Hematopoietic multipotent progenitor cell treated with erythropoietin and hydrocortisone succinate and interleukin-3 and kit ligand, for 6 days (in vitro differentiated cells): ENCODE data around the gene GLTP.
"Not testable (repeated sequence)": the region's sequence is repeated elsewhere in the genome, so short reads cannot be mapped to it uniquely, and the experiment has no call there.

Experiments used
- DNase-seq: peaks from one replicate; pipeline ENCODE4 v3.0.0-alpha.2; 2015

The GLTP gene

DNA sequence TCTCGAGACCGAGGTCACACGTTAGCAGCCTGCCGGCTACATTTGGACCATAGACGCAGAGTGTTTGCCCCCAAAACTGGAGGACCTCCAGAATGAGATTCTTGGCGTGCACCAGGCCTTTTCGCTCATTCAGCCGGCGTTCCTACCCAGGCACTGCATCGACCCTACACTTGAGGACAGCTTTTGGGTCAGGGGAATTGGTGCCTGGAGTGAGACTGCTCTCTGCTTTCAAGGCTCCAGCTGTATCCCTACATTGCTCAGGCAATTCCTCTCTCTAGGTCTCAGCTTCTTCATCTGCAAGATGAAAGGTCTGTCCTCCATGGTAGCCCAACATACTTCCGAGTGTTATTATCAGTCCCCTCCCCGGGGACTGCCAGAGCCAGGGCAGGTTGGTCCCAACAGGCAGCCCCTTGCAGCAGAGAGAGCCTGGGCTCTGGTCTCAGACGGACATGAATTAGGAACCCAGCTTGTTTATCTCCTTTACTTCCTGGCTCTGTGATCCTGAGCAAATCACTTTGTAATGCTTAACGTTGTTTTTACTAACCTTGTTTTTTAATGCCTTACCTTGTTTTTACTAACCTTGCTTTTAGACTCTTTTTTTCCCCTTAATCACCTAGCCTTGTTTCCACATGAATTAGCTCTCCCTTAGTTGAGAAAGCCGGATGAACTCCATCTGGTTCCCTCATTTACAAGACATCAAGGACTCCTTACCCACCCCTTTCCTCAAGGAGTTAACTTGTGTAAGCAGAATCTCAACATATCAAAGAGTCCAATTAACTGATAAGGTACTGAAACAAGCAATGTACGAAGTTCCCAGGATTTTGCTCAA, 20.6 kb upstream of the GLTP start:
- DNase-seq = peak; percentile 43

DNA sequence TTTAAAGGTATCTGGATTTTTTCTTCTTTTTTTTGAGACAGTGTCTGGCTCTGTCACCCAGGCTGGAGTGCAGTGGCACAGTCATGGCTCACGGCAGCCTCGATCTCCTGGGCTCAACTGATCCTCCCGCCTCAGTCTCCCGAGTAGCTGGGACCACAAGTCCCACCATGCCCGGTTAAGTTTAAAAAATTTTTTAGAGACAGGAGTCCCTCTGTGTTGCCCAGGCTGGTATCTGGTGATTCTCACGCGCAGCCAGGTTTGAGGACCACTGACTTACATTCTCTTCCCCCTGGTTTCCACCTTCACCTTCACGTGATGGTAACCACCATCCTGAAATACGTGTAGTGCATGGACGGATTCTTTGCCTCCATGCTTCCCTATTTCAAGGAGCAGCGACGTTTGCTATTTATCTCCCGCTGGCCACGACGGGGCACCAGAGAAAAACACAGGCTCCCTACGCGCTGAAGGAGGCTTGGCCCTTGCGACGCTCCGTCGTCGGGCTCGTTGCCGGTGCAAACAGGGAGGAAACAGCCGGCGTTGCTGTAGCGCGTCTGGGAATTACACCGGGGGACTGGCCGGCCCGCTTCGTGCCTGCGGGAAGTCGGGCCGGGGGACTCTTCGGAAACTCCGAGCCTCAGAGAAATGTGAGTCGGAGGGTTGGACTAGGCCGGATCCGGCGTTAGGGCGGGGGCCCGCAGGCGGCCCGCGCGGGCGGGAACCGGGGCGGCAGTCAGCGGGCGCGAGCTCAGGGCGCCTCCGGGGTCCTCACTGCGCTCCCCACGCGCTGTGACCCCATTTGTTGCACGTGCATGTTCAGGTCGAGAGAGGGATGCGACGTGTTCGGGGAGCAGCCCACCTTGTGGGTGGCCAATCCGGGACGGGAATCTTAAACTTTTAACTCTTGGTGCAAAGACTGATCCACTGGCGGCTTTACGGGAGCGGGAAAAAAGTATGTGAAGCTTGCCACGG, 19.7 kb upstream of the GLTP start, which contains the start of gene TCHP:
TCHP (plus strand) TSS at position 492 of the 969 bp plus-strand sequence. CDS start 2,753 bp downstream, outside the sequence.
- peak; percentile 93 for DNase-seq

DNA sequence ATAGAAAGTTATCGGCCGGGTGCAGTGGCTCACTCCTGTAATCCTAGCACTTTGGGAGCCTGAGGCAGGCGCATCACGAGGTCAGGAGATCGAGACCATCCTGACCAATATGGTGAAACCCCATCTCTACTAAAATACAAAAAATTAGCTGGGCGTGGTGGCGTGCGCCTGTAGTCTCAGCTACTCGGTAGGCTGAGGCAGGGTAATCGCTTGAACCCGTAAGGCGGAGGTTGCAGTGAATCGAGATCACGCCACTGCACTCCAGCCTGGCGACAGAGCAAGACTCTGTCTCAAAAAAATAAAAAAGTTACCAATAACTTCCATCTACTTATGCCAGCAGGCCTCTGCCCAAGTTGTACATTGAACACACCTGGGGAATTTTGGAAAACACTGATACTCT, 19.0 kb upstream of the GLTP start:
- not testable (repeated sequence) for DNase-seq

DNA sequence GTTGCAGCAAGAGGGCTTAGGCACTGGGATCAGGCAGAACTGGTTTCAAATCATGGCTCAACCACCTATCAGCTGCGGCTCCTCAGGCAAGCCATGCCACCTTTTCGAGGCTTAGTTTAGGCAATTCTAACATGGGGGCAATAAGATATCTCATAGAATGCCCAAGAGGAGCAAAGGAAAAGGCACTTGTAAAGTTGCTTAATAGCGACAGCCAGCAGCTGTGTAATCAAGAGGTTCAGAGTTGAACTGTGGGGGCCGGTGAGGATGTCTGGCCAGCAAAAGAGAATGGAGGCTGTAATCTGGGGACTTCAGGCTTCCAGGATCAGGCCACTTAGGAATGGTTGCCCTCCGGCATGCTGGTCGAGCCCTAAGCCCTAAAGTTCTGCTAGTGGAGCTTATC, 16.7 kb upstream of the GLTP start:
- no peak for DNase-seq

DNA sequence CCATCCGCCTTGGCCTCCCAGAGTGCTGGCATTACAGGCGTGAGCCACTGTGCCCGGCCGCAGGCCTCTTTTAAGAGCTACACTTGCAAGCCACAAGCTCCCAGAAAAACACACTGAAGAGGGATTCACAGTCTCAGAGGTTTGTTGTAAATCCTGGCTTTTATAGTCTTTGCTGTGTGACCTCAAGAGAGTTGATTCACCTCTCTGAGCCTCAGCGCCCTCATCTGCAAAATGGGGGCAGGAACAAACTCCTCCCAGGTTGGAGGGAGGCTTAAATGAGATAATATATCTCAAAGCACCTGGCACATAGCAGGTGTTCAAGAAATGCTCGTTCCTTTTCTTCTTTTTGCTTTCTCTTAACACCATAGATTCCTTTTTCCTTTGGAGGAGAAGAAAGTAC, 15.8 kb upstream of the GLTP start:
- no peak for DNase-seq

DNA sequence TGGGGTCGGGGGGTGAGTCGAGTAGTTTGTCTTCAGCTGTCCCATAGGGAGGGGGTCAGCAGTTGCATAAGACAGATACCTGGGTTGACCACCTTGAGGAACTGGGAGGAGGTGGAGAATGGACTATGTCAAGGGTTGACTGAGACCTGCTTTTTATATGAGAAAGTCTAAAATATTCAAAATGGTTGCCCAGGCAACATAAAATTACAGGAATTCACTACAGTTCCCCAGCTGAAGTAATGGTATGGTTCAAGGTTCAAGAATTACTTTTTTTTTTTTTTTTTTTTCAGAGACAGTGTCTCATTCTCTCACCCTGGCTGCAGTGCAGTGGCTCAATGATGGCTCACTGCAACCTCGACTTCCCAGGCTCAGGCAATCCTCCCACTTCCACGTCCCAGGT, 14.6 kb upstream of the GLTP start:
- DNase-seq = no peak

DNA sequence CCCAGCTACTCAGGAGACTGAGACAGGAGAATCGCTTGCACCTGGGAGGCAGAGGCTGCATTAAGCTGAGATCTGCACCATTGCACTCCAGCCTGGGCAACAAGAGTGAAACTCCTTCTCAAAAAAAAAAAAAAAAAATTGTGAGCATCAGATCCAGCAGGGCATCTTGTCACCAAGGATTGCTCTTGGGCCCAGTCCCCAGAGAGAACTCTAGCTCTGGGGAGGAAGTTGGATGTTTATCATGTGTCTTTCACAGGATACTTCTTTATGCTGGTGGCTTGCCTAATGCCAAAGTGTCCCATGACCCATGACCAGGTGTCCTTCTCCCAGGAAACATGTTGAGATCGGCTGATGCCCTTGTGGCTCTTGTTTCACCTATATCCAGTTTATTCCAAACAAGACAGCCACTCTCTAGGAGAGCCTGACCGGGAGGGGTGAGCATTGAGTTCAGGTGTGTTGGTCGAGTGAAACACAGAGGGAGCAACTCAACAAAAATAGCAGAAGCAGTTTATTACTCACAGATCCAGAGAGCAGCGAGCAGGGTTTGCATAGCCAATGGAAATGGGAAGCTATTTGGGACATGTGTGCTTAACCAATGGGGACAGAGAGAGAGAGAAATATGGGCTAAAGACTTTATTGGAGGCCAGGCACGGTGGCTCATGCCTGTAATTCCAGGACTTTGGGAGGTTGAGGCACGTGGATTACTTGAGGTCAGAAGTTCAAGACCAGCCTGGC, 13.1 kb upstream of the GLTP start:
- DNase-seq = no peak

DNA sequence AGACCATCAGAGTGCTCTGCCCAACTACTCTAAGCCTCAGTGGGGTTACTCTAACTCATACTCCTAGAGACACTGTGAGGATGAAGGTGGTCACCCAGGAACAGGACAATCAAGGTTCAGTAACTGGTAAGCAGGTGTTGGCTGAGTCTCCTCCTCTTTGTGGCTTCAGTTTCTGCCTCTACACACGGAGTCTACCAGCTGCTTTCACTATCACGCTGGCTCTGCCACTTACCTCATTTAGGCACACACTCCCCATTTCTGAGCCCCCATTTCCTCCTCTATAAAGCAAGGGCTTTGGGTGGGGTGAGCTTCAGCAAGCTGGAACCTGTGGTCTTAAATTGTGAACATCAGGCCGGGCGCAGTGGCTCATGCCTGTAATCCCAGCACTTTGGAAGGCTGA, 12.4 kb upstream of the GLTP start:
- no peak for DNase-seq

DNA sequence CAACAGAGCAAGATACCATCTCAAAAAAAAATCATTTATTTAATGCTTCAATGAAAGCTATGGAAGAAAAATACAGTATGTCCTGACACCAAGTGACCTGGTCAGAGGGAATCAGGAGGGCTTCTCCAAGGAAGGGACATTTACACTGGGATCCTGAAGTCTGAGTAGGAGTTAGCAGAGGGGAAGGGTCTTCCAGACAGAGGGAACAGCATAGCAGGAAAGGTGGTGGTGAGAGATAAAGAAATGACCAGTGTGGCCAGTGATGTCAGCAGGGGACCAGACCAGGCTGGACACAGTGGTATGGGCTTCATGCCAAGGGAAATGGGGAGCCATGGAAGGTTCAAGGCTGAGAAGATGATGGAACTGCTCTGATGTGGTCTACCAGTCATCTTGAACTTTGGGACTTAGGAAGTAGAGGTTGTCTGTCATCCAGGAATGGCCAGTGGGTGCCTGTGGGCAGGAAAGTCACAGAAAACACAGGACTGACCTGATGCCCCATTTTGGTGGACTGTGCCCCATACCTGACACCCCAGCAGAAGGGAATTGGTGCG, 11.9 kb upstream of the GLTP start:
- no peak for DNase-seq

DNA sequence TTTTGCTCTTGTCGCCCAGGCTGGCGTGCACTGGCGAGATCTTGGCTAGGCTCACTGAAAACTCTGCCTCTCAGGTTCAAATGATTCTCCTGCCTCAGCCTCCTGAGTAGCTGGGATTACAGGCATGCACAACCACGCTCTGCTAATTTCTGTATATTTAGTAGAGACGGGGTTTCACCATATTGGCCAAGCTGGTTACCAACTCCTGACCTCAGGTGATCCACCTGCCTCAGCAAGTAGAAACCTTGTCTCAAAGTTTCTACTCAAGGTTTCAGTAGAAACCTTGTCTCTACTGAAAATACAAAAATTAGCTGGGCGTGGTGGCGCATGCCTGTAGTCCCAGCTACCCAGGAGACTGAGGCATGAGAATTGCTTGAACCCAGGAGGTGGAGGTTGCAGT, 11.4 kb upstream of the GLTP start:
- not testable (repeated sequence) for DNase-seq

DNA sequence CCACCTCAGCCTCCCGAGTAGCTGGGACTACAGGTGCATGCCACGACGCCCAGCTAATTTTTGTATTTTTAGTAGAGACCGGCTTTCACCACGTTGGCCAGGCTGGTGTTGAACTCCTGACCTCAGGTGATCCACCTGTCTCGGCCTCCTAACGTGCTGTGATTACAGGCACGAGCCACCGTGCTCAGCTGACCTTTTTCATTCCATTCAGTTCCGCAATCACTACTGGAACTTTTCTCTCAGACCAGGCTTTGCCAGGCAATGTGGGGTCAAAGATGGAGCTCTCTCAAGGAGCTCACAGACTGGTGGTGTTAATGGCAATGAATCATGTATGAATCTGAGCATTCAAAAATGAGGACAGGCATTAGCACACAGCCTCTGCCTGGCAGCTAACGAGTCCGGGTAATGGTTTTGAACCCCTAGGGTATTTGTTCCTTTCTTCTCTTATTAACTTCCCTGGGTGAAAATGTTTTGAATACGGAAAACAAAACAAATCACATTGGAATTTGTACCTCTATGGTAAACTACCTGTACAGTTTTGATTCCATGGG, 10.4 kb upstream of the GLTP start:
- DNase-seq = no peak

DNA sequence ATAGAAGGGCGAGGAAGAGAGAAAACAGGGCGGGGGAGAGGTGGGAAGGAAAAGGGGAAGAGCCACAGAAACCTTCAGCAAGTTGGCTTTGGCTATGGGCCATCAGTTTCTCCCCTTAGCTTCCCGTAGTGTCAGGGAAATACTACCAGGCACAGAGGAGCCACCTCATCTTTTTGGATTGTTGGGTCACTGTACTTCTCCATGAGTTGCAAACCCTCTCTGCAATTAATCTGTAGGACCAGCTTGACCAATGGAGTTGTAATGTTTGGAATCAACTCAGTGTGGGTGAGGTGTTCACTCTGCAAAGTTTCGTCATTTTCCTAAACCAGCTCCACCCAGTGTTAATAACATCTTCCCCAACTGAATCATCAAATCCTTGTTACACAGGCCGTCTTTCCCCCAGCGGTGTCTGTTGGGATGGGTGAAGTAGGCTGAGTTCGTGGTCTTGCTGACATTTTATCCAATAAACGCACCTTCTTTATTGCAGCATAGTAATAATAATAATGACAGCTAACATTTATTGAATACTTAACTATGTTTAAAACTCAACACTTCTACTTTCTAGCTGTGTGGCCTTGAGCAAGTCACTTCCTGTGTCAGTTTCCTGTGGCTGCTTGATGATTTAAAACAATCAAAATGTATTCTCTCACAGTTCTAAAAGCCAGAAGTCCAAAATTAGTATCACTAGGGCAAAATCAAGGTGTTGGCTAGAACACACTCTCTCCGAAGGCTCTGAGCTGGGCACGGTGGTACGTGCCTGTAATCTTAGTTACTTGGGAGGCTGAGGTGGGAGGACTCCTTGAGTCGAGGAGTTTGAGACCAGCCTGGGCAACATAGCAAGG, 8.1 kb upstream of the GLTP start:
- DNase-seq = peak; percentile 22

DNA sequence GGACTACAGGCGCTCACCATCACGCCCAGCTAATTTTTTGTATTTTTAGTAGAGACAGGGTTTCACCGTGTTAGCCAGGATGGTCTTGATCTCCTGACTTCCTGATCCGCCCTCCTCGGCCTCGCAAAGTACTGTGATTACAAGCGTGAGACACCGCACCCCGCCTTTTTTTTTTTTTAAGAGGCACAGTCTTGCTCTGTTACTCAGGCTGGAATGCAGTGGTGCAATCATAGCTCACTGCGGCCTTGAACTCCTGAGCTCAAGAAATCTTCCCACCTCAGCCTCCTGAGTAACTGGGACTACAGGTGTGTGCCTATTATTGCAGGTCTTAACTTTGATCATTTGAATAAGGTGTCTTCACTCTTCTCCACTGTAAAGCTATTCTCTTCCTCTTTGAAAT, 5.3 kb upstream of the GLTP start:
- DNase-seq = no peak

DNA sequence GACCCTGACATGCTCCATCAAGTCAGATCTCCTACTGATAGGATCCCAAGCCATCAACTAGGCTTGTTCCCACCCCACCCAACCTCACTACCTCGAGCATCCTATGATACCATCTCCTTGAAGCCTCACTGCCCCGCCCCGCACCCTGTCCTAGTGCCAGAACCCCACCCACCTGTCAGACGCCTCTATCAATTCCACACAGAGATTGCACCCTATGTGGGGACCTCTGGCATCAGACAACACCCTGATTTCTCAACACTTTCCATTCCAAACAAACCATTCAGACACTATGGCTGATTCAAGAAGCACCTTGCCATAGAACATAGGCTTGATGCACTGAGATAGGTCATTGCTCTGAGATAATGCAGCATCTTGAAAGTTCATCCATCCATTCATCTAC, 3.1 kb upstream of the GLTP start:
- peak; percentile 43 for DNase-seq

DNA sequence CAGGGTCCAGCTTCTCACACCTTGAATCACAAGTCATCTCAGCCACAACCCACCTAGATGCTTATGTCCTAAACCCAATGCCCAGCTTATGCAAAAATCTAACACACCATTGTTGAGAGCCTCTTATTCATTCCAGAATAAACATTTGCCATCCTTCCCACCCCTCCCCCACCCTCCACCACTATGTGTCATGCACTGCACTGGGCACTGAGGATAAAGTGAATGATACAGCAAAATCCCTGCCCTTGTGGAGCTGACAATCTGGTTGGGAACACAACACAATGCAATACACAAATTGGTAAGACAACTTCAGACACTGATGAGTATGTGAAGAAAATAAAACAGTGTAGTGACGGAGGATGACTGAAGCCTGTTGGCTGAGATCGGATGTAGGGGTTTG, 1.4 kb upstream of the GLTP start:
- no peak for DNase-seq

DNA sequence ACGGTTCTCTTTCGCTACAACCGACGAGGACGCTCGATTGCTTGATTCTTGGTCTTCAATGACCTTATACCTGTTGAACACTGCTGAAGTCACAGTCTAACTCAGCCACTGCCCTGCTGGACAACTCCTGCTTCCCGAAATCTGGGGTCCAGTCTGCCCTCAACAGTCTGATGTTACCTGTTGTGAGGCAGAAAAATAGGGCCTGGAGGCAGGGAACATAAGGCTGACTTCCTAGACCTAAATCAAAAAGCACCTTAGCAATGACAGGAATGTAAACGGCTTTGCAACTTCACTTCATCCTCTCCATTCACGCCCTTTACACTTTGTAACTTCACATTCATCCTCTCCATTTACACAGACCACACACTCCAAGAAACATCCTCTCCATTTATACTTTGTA, 597 bp upstream of the GLTP start:
- DNase-seq = no peak

DNA sequence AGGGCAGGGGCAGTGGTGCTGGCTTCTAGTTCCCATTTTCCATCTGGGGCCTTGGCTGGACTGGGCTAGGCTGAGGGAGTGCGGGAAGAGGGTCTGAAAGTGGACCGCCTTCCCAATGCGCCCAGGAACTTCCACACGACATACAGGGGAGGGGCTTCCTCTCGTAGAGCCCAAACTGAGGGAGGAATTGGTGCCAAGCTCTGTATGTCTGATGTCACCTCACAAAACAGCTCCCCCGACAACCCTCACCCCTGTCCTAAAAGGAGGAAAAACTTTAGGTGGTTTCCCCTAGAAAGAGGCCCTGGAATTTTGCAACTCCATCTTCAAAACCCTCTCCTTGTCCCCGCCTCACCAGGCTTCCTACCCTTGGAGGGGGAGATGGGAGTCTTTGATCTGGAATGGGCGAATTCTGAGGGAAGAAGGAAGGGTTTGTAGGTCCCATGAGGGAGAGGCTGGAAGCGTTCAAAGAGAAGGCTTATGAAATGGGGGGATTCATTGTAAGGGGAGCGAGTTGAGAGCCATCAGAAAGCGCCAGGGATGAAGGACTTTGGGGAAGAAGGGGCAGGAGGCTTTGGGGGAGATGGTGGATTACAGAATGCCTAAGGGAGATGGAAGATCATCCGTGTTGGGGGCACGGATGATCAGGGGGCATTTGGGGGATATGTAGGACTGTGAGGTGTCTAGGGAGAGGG, 844 bp downstream of the GLTP start:
- no peak for DNase-seq

DNA sequence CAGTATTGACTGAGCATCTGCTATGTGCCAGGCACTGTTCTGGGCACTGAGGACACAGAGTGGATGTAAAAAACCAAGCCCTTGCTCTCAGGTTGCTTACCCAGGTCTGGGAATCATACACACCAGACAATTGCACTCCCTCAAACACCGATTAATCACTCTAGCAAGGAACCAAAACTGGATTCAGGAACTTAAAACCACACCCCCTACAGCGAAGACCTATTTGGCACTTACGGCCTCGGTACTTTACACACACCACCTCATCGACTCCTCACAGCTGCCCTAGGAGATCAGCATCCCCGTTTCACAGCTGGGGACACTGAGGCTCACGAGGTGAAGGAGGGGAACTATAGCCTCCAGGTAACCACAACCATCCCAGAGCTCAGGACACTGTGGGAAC, 1.6 kb downstream of the GLTP start:
- no peak for DNase-seq

DNA sequence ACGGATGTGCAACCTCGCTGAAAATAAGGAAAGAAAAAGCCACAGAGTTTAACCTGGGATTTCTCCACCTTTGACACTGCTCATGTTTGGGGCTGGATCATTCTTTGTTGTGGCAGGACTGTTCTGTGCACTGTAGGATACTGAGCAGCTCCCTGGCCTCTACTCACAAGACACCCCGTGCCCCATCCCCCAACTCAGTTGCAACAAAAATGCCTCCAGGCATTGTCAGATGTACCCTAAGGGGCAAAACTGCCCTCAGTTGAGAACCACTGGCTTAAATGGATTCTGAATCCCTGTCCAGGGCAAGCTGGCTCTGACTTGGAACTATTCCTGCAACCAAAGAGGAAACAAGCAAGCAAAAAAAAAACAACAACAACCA, 2.1 kb downstream of the GLTP start:
- no peak for DNase-seq

DNA sequence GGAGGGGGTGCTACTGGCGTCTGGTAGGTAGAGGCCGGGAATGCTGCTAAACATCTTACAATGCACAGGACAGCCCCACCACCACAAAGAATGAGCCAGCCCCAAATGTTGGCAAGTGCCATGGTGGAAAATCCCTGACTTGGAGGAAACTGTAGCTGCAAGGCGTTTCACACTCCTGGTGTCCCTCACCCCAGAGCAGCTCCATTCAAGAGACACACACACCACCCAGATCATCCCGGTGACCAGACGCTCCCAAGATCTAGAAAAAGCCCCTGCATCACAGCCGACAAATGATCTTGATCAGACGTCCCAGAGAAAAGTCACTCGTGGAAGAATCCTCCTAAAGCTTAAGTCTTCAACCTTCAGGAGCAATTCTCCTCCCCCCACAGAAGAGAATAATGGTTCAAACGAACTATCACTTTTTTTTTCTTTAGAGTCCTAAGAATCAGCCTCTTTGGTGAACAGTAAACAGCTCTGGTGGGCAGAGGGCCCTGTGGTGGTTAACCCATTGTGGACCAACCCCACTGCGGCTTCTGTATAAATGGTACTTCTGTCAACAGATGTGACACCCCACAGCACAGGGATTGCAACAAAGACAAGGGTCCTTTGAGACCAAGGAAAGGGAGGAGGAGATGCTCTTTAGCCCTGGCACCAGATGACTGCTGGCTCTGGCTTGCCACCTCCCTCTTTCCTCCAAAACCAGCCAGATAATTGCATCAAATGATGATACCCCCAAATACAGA, 2.7 kb downstream of the GLTP start:
- no peak for DNase-seq
